Muscle layer of duodenum (tissue), 2 donors: ENCODE data around the gene NMNAT2.
"Not testable (repeated sequence)": the region's sequence is repeated elsewhere in the genome, so short reads cannot be mapped to it uniquely, and the experiment has no call there.

Experiments used
- H3K27ac ChIP-seq: one replicate; pipeline ENCODE4 v1.7.0; 2013; ENCODE audit warnings: mild to moderate bottlenecking, low read length
- H3K27me3 ChIP-seq: one replicate; pipeline ENCODE4 v1.7.0; 2013; ENCODE audit warnings: low read depth, mild to moderate bottlenecking, control low read depth, low read length
- H3K36me3 ChIP-seq, 2 donors: one replicate each; pipeline ENCODE4 v1.7.0; 2013; ENCODE audit warnings: low read length in 2 of 2, control low read depth in 1 of 2, mild to moderate bottlenecking in 1 of 2; ENCODE audit not compliant: insufficient read depth in 2 of 2, control insufficient read depth in 1 of 2
- H3K4me1 ChIP-seq, 2 donors: one replicate each; pipeline ENCODE4 v1.7.0; 2013; ENCODE audit warnings: low read length in 2 of 2, mild to moderate bottlenecking in 2 of 2, control low read depth in 1 of 2, moderate library complexity in 1 of 2; ENCODE audit not compliant: insufficient read depth in 2 of 2, control insufficient read depth in 1 of 2
- H3K4me3 ChIP-seq, 2 donors: one replicate each; pipeline ENCODE4 v1.7.0; 2013; ENCODE audit warnings: low read length in 2 of 2, low read depth in 1 of 2, mild to moderate bottlenecking in 1 of 2
- H3K9me3 ChIP-seq, 2 donors: one replicate each; pipeline ENCODE4 v1.7.0; 2013; ENCODE audit warnings: low read length in 2 of 2, control low read depth in 1 of 2, mild to moderate bottlenecking in 1 of 2; ENCODE audit not compliant: control insufficient read depth in 1 of 2
- donor health status: healthy.

The NMNAT2 gene

DNA sequence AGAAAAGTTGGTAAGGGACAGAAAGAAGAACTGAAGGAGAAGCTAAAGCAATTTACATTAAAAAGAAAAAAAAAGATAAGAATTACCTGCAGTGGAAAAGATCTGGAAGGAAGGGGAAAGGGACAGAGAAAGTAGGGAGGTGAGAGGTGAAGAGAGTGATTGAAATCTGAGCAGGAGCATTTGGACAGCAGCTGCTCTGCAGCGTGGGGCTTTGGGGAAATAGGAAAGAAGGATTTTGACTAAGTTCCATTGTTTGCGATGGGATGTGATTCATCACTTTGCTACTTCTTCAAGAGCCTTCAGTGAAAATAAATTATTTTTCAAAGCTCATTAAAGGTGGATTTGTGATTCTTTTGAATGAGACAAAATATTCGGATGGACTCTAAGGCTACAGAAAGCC, 26.1 kb upstream of the NMNAT2 start:
- H3K27me3 ChIP-seq, result no peaks in the 10 kb centered on the region
- no peaks in the 10 kb centered on the region for H3K36me3 ChIP-seq
- no peaks in the 10 kb centered on the region for H3K4me1 ChIP-seq
- H3K4me3 ChIP-seq, result no peak overlapping the region
- H3K9me3 ChIP-seq, result no peaks in the 10 kb centered on the region
- no peak overlapping the region for H3K27ac ChIP-seq

DNA sequence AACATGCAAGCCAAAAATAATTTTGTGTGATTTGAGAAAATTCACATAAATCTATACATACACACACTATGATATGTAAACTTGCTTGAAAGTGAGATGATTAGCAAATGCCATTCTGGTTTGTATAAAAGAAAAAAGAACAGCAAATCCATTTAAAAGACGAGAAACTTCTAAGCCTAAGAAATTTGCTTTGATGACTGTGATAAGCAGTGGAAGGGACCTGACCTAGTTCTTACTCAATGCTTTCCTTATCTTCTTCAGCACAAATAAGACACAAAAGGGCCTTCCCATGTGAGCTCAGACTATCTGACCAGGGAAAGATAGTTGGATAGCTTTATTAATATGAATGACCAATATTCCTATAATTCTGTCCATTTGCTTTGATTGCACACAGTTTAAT, 25.3 kb upstream of the NMNAT2 start:
- no peak overlapping the region for H3K4me3 ChIP-seq
- H3K36me3 ChIP-seq, result no peaks in the 10 kb centered on the region
- H3K27me3 ChIP-seq, result no peaks in the 10 kb centered on the region
- H3K27ac ChIP-seq, result no peak overlapping the region
- no peaks in the 10 kb centered on the region for H3K4me1 ChIP-seq
- H3K9me3 ChIP-seq, result no peaks in the 10 kb centered on the region

DNA sequence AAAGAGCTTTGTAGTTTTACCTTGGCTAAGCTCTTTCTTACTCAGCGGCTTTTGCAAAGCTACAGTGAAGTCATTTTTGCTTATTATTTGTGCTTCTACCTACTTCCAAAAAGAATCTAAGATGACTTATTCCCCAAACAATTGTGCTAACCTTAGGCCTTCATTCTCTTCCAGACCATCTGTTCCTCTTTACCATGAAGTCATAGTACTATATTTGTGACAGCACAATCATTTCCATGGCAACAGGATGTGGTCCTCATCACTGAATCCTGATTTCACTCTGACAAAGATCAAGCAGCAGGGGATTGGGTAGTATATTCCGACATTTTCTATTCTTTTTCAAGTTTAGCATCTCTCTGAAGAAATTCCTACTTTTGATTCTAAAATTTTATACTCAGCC, 24.8 kb upstream of the NMNAT2 start:
- Histone ChIP-seq H3K36me3 (no peaks in the 10 kb centered on the region), H3K27ac (no peak overlapping the region)

DNA sequence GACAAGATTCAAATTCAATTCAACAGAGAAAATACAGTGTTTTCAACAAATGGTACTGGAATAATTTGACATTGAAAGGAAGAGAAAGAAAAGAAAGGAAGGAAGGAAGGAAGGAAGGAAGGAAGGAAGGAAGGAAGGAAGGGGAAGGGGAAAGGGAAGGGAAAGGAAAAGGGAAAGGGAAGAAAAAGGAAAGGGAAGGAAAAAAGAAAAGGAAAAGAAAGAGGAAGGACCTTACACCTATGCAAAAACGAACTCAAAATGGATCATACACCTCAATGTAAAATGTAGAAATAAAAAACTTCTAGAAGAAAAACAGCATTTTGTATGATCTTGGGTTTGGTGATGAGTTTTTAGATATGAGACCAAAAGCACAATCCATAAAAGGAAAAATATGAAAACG, 19.9 kb upstream of the NMNAT2 start:
- no peaks in the 10 kb centered on the region for H3K4me1 ChIP-seq
- H3K4me3 ChIP-seq, result no peak overlapping the region
- H3K9me3 ChIP-seq, result no peaks in the 10 kb centered on the region
- no peaks in the 10 kb centered on the region for H3K27me3 ChIP-seq
- H3K27ac ChIP-seq, result no peak overlapping the region
- H3K36me3 ChIP-seq, result no peaks in the 10 kb centered on the region

More for the DNA sequence above, 24.8 kb upstream of the NMNAT2 start:
- Histone ChIP-seq H3K4me3 (no peak overlapping the region), H3K27me3 (no peaks in the 10 kb centered on the region), H3K4me1 (no peaks in the 10 kb centered on the region), H3K9me3 (no peaks in the 10 kb centered on the region)

DNA sequence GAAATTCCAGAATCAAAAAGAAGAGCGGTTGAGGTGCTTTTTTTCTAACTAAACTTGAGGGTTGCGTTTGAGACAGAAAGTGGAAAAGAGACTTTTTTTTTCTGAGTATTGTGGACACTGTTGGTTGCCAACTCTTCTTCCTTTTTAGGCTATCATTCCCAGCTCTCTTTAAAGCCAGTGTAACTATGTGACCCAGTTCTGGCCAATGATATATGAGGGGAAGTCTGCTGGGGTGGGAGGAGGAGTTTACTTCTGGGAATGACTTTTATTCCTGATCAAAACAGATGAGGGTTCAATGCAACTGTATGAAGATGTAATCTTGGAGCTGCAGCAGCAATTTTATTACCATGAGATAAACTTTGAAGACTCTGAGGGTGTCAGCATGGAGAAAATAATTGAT, 17.3 kb upstream of the NMNAT2 start:
- no peak overlapping the region for H3K27ac ChIP-seq
- H3K27me3 ChIP-seq, result no peaks in the 10 kb centered on the region
- H3K9me3 ChIP-seq, result no peaks in the 10 kb centered on the region
- no peaks in the 10 kb centered on the region for H3K4me1 ChIP-seq
- H3K4me3 ChIP-seq, result no peak overlapping the region
- no peaks in the 10 kb centered on the region for H3K36me3 ChIP-seq

DNA sequence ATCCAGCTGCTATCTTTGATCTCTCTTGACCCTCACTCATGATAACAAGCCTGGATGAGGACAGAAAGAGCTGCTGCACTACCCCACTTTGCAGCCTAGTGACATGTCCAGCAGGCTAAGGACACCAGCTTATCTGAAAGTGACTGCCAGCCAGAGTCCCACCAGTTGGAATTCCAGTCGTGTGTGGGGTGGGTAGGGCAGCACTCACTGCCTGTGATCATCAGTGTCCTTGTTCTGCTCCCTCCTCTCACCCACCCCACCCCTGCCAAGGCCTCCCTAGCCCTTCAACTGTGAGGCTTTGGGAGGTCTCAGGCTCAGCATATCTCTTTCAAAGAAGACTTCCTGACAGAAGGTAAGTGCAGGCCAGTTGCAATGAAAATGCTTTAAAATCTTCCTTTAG, 15.5 kb upstream of the NMNAT2 start:
- H3K36me3 ChIP-seq, result no peaks in the 10 kb centered on the region
- H3K27ac ChIP-seq, result no peak overlapping the region
- no peaks in the 10 kb centered on the region for H3K4me1 ChIP-seq
- no peak overlapping the region for H3K4me3 ChIP-seq
- H3K27me3 ChIP-seq, result no peaks in the 10 kb centered on the region
- H3K9me3 ChIP-seq, result no peaks in the 10 kb centered on the region

DNA sequence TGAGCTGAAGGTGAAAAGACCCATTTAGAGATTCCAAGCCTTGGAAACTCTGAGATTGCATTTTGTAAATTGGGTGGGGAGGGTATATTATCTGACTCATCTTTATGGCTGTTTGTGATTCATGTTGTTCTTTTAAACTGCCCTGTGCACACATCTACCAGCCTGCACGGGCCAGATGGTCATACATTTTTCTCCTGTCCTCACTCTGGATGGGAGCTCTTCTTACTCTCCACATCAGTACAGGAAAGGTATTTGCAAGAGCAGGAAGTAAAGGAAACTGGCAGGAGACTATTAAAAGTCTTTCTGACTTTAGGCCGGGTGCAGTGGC, 14.3 kb upstream of the NMNAT2 start:
- Histone ChIP-seq H3K4me1 (no peaks in the 10 kb centered on the region), H3K27me3 (no peaks in the 10 kb centered on the region), H3K36me3 (no peaks in the 10 kb centered on the region), H3K4me3 (no peak overlapping the region), H3K9me3 (no peaks in the 10 kb centered on the region), H3K27ac (no peak overlapping the region)

DNA sequence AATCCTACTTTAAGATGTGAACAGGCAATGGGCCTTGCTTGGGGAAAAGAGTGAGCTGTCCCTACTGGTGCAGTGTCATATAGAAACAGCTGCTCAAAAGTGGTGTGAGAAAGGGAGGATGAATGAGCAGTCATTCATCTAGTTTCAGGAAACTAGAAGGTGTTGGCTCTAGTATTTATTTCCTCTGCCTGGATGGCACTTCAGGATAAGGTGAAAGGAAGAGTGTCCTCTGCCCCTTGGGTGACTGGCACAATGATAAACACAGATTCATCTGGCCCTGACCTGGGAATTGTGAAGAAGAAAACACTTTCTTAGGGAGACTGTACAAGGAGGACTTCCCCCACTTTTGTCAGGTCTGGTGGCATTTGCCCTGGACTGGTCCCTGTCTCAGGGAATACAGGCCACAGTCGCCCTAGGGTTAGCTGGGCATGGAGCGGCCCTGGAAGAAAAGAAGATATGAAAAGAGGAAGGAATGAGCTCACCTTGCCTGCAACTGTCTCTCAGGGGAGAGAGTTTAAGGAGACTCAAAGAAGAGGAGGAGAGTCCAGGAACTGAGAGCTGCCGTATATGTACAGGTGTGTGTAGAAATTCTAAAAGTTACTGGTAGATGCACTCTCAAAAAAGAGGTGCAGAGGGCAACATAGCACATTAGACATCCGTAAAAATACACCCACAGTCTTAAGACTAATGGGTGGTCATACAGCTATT, 13.8 kb upstream of the NMNAT2 start:
- H3K4me1 ChIP-seq, result no peaks in the 10 kb centered on the region
- no peak overlapping the region for H3K27ac ChIP-seq
- no peaks in the 10 kb centered on the region for H3K27me3 ChIP-seq
- no peak overlapping the region for H3K4me3 ChIP-seq
- no peaks in the 10 kb centered on the region for H3K9me3 ChIP-seq
- no peaks in the 10 kb centered on the region for H3K36me3 ChIP-seq

DNA sequence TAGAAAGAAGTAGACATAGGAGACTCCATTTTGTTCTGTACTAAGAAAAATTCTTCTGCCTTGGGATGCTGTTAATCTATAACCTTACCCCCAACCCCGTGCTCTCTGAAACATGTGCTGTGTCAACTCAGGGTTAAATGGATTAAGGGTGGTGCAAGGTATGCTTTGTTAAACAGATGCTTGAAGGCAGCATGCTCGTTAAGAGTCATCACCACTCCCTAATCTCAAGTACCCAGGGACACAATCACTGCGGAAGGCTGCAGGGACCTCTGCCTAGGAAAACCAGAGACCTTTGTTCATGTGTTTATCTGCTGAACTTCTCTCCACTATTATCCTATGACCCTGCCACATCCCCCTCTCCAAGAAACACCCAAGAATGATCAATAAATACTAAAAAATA, 9.4 kb upstream of the NMNAT2 start:
- not testable (repeated sequence) for H3K4me3 ChIP-seq, H3K9me3 ChIP-seq, H3K4me1 ChIP-seq, H3K36me3 ChIP-seq, H3K27me3 ChIP-seq, H3K27ac ChIP-seq

DNA sequence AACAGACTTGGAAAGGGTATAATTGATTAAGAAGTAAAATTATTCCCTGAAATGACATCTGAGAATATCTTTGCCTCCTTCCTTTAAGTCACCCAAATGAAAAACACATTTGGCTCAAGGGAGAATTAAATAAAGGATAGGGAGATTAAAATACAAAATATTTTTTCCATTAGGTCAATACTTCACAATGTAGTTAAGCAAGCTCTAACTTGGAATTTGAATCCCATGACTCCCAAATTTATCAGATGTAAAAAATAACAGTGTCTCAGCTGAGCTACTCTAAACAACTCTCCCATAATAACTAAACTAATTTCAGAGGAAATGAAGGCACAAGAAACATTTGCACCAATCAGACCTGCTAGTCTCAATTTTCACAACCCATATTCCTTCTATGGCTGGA, 6.5 kb upstream of the NMNAT2 start:
- Histone ChIP-seq H3K4me1 (no peaks in the 10 kb centered on the region), H3K27me3 (peaks cover 11% of the 10 kb centered on the region), H3K9me3 (no peaks in the 10 kb centered on the region), H3K4me3 (no peak overlapping the region), H3K27ac (no peak overlapping the region), H3K36me3 (no peaks in the 10 kb centered on the region)

DNA sequence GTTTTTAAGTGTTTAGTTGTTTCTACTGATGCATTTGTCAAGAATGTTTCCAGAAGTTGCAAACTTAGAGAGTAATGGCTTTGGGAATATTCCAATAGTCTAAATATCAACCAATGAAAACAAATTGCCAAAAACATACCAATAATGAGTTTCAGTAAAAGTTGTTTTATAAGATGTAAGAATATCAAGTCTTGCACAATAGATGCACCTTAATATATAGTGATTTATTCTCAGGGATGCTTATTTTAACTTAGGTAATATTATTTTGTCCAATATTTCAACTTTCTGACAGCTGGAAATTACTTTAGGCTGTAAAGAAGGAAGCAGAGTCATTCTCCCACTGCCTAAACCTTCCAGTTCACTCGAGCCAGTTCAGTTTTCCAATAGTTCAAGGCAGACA, 5.4 kb upstream of the NMNAT2 start:
- Histone ChIP-seq H3K9me3 (no peaks in the 10 kb centered on the region), H3K27ac (no peak overlapping the region), H3K27me3 (peaks cover 11% of the 10 kb centered on the region), H3K36me3 (no peaks in the 10 kb centered on the region), H3K4me1 (no peaks in the 10 kb centered on the region), H3K4me3 (no peak overlapping the region)

DNA sequence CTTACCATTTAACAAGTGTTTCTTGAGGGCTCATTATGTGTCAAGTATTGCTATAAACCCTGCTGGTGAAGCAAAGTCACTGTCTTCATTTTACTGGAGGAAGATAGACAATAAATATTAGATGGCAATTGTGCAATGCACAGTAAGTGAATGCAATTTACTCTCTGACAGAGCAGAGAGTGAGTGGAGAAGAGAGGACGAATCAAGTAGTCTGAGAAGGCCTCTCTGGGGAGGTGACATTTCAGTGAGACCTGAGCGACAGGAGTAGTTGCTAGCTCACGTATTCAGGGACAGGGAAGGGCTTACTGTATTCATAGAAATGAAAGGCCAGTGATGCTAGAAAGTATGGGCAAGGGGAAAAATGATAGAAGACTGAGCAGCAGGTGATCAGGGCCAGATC, 1.2 kb upstream of the NMNAT2 start:
- Histone ChIP-seq H3K9me3 (no peaks in the 10 kb centered on the region), H3K4me1 (peaks cover 0 to 23% of the 10 kb centered on the region in 2 donors), H3K4me3 (no peak overlapping the region), H3K36me3 (no peaks in the 10 kb centered on the region), H3K27ac (no peak overlapping the region), H3K27me3 (peaks cover 34% of the 10 kb centered on the region)
